ENCODE data around the gene POLR1E. TPM values are rescaled to one million over a fixed set of nuclear protein-coding genes. Genes with fewer than 3 reads are reported as not detected.

Gene POLR1E
- total and polyA plus RNA-seq, 2 of the 8 experiments (the other 6 are each of a cell fraction or from before 2014, with no cell fraction given), result 16.0 to 40.0 TPM

DNA sequence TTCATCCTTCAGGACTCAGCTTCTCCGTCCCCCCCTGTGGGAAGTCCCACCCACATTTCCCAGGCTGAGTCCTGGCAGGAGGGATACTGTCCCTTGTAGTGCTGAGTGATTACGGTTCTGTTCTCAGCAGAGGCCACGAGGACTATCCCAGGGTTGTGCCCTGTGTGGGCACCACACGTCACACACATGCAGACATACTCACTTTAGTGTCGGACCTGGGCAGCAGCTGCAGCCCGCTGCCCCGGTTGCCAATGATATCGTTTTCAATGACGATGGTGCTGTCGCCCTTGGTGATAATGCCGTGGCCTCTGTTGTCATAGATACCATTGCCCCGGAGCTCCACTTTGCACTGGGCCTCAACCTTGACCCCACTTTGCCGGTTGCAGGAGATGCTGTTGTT lies 32.2 kb downstream of the POLR1E start:
- Histone ChIP-seq H4K8ac (ENCODE audit: extremely low read depth, insufficient read depth, low read length) (peak overlapping the region; percentile 9; the same call in 1 of the 2 replicates), H2AFZ (ENCODE audit: low read length) (no peak overlapping the region), H3K36me3 (ENCODE audit: control insufficient read depth in 2 of 4, insufficient read depth in 4 of 4, low read length in 3 of 4) (peaks cover 6 to 22% (median 13%) of the 10 kb centered on the region in 4 experiments; a peak in 6 of 8 replicates), H4K5ac (ENCODE audit: insufficient read length, low read depth, low read length) (no peak overlapping the region), H3K23ac (ENCODE audit: insufficient read length) (no peak overlapping the region), H3K56ac (replicated peaks; ENCODE audit: insufficient read length, low read depth, low read length) (no peak overlapping the region), H3K4me2 (ENCODE audit: insufficient read depth in 1 of 2, low read depth in 2 of 2, low read length in 2 of 2) (no peak overlapping the region), H3K9ac (replicated peaks in 1 of 4; ENCODE audit: extremely low read depth in 1 of 4, low read depth in 3 of 4, low read length in 3 of 4) (no peak overlapping the region; a peak in 1 of 7 replicates), H3K27me3 (replicated peaks in 1 of 4; ENCODE audit: control insufficient read depth in 3 of 4, extremely low read depth in 1 of 4, insufficient read depth in 3 of 4, low read length in 3 of 4) (no peaks in the 10 kb centered on the region), H2BK20ac (ENCODE audit: low read length) (no peak overlapping the region), H3K9me3 (ENCODE audit: insufficient read depth in 2 of 2, low read depth in 1 of 2, low read length in 1 of 2) (no peaks in the 10 kb centered on the region), H2BK15ac (ENCODE audit: low read length) (no peak overlapping the region), H3K4ac (replicated peaks; ENCODE audit: insufficient read length, low read depth, low read length) (no peak overlapping the region), H3K4me1 (replicated peaks in 1 of 4; ENCODE audit: control insufficient read depth in 3 of 4, insufficient read depth in 4 of 4, low read length in 3 of 4) (no peaks in the 10 kb centered on the region), H2BK120ac (replicated peaks; ENCODE audit: low read depth, low read length) (no peak overlapping the region), H3K4me3 (ENCODE audit: extremely low read depth in 1 of 4, insufficient read depth in 2 of 4, low read depth in 3 of 4, low read length in 4 of 4) (no peak overlapping the region), H3K27ac (ENCODE audit: low read depth, low read length) (no peak overlapping the region), H3K79me2 (ENCODE audit: control insufficient read depth in 1 of 2, insufficient read depth in 2 of 2, low read length in 2 of 2) (no peaks in the 10 kb centered on the region), H4K20me1 (replicated peaks in 1 of 2; ENCODE audit: control insufficient read depth in 1 of 2, insufficient read depth in 2 of 2, low read length in 2 of 2) (peaks cover 0 to 2% of the 10 kb centered on the region in 2 experiments), H3K79me1 (ENCODE audit: low read depth, low read length) (no peaks in the 10 kb centered on the region), H3K23me2 (ENCODE audit: low read depth, low read length) (no peaks in the 10 kb centered on the region), H2AK5ac (ENCODE audit: low read depth, low read length) (no peak overlapping the region), H2BK12ac (ENCODE audit: low read depth, low read length) (no peak overlapping the region), H4K91ac (replicated peaks; ENCODE audit: insufficient read length, low read length) (no peak overlapping the region), H3K14ac (ENCODE audit: insufficient read length) (no peak overlapping the region), H2BK5ac (ENCODE audit: low read depth, low read length) (no peak overlapping the region), H3K18ac (ENCODE audit: extremely low read depth, low read length) (no peak overlapping the region)
- WGBS, 2 experiments (ENCODE audit: extremely low coverage in 1 of 2, insufficient coverage in 1 of 2, insufficient read length in 1 of 2, insufficient replicate concordance in 2 of 2, low coverage in 1 of 2, low lambda C conversion rate in 2 of 2, missing lambda C conversion rate in 1 of 2), result 96% methylated on average over 13 of the region's 13 CpGs; no CpG with 5 or more reads in 1 of the 2 experiments
- no peak for FAIRE-seq
- DNase-seq (ENCODE audit: low read depth in 1 of 2, low spot score in 2 of 2), result no peak
- ChIA-PET CTCF (ENCODE audit: partially characterized antibody) (interaction anchor here (1.0 to 1.7 kb wide), 5 partner anchors 9 to 230 kb away, joined by 3 to 6 read pairs (median 4); no protein-coding TSS in a partner anchor), POLR2A (ENCODE audit: partially characterized antibody) (interaction anchor here (1.4 to 2.6 kb wide), 2 partner anchors 10 to 61 kb away, joined by 3 to 12 read pairs; no protein-coding TSS in a partner anchor)
- TF ChIP-seq YY1 (IDR thresholded peaks at IDR 0.05; ENCODE audit: low read depth, low read length), result no peak
- no peak for TF ChIP-seq SP1 (IDR thresholded peaks at IDR 0.05; ENCODE audit: low read depth, low read length)
- TF ChIP-seq TAF1 (IDR thresholded peaks at IDR 0.05; ENCODE audit: low read depth, low read length), result no peak
- no peak for TF ChIP-seq POLR2AphosphoS5 (IDR thresholded peaks at IDR 0.05; ENCODE audit: low read depth, low read length)
- no peak for TF ChIP-seq EP300 (IDR thresholded peaks at IDR 0.05; ENCODE audit: borderline replicate concordance in 1 of 2, low read depth in 2 of 2, low read length in 2 of 2)
- no peak for TF ChIP-seq KDM4A (IDR thresholded peaks at IDR 0.05; ENCODE audit: low read depth, low read length, severe bottlenecking)
- no peak for TF ChIP-seq CBX8 (IDR thresholded peaks at IDR 0.05; ENCODE audit: borderline replicate concordance, low read depth, low read length)
- TF ChIP-seq GABPA (IDR thresholded peaks at IDR 0.05; ENCODE audit: borderline replicate concordance, insufficient read depth, low read length), result no peak
- no peak for TF ChIP-seq NANOG (IDR thresholded peaks at IDR 0.05; ENCODE audit: insufficient read depth, low read depth, low read length, poor library complexity, severe bottlenecking)
- no peak for TF ChIP-seq ATF3 (IDR thresholded peaks at IDR 0.05; ENCODE audit: insufficient read depth, low read depth, low read length)
- TF ChIP-seq, protein P1, sequence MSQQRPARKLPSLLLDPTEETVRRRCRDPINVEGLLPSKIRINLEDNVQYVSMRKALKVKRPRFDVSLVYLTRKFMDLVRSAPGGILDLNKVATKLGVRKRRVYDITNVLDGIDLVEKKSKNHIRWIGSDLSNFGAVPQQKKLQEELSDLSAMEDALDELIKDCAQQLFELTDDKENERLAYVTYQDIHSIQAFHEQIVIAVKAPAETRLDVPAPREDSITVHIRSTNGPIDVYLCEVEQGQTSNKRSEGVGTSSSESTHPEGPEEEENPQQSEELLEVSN (IDR thresholded peaks at IDR 0.05), result no peak
- TF ChIP-seq TAF7 (optimal IDR thresholded peaks at IDR 0.05; ENCODE audit: borderline replicate concordance, low read depth, low read length), result no peak
- no peak for TF ChIP-seq SP4 (IDR thresholded peaks at IDR 0.05; ENCODE audit: low read length)

All from H1 (cell line).